Measurements from ENCODE around the gene SLC38A2. TPM values are rescaled to one million over a fixed set of nuclear protein-coding genes. Genes with fewer than 3 reads are reported as not detected.

Gene SLC38A2
- total RNA-seq, 2 experiments from 2014 or later, result 213 to 222 TPM

DNA sequence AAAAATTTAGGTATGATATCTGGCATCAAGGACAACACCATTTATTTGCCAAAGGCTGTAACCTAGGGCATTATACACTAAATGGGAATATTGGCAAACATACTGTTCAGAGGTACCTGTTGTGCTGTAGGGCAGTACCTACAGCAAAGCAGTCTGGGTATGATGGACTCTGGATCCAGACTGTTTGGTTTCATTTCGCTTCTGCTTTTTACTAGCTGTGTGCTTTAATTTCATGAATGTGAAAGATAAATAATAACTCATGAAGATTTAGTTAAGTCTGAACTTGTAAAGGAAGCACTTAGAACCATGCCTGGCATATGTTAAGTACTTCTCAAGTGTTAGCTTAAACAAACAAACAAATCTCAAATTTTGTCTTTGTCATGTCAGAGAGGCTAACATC lies 17.7 kb upstream of the SLC38A2 start:
- Histone ChIP-seq H3K9me3 (ENCODE audit: control insufficient read depth in 1 of 2, insufficient read depth in 1 of 2, low read length in 2 of 2) (no peaks in the 10 kb centered on the region), H3K4me3 (ENCODE audit: low read length) (no peak overlapping the region), H3K36me3 (ENCODE audit: insufficient read depth, low read length) (peaks cover 2% of the 10 kb centered on the region), H3K27me3 (ENCODE audit: control insufficient read depth in 1 of 2, insufficient read depth in 2 of 2, low read length in 2 of 2) (no peaks in the 10 kb centered on the region), H3K4me1 (ENCODE audit: insufficient read depth, low read length) (no peaks in the 10 kb centered on the region), H3K27ac (ENCODE audit: low read depth in 1 of 2, low read length in 2 of 2) (no peak overlapping the region)
- H3K27ac Mint-ChIP-seq, result no peak overlapping the region
- H3K4me1 Mint-ChIP-seq (ENCODE audit: low read depth), result peaks cover 36% of the 10 kb centered on the region
- H3K9me3 Mint-ChIP-seq, result no peaks in the 10 kb centered on the region
- CTCF ChIA-PET, result no interaction called here
- DNase-seq, result no peak
- TF ChIP-seq, protein P1, sequence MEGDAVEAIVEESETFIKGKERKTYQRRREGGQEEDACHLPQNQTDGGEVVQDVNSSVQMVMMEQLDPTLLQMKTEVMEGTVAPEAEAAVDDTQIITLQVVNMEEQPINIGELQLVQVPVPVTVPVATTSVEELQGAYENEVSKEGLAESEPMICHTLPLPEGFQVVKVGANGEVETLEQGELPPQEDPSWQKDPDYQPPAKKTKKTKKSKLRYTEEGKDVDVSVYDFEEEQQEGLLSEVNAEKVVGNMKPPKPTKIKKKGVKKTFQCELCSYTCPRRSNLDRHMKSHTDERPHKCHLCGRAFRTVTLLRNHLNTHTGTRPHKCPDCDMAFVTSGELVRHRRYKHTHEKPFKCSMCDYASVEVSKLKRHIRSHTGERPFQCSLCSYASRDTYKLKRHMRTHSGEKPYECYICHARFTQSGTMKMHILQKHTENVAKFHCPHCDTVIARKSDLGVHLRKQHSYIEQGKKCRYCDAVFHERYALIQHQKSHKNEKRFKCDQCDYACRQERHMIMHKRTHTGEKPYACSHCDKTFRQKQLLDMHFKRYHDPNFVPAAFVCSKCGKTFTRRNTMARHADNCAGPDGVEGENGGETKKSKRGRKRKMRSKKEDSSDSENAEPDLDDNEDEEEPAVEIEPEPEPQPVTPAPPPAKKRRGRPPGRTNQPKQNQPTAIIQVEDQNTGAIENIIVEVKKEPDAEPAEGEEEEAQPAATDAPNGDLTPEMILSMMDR (IDR thresholded peaks at IDR 0.05), result no peak
- POLR2A ChIA-PET, result no interaction called here
- H3K4me3 Mint-ChIP-seq, result no peak overlapping the region
- no peaks in the 10 kb centered on the region for H3K27me3 Mint-ChIP-seq
- H3K36me3 Mint-ChIP-seq (ENCODE audit: low read depth), result peaks cover 37% of the 10 kb centered on the region
- intact Hi-C loops (cut with DNase I, micrococcal nuclease), result loop anchor here in 1 of 2 experiments (5.0 kb wide), 1 partner anchor 52 kb away; no protein-coding TSS in a partner anchor
- ATAC-seq (ENCODE audit: poor library complexity), result no peak

DNA sequence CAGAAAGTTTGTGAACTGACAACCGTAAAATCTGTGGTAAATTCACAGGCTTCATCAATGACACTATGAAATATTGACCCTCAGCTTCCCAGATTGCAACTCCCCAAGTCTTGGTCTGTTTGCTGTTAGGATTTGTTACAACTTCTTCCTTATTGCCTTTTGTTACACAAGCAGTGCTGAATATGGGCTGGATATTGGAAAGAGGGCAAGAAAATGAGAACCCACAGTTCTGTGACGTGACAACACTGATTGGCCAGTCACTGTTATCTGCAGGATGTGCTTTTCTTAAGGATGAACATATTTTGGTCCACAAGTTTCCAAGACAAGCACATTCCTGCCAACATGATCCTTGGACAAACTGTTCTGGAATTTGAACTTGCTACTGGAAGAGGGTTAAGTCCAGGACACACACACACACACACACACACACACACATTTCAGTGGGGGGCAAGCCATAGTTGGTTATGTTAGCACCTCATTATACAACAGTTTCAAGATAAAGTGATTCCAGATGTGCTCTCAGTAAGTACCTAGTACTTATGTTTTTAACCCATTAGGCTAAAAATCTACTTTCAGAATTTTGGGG lies 16.6 kb upstream of the SLC38A2 start:
- Mint-ChIP-seq H3K9me3 (no peaks in the 10 kb centered on the region), H3K4me1 (ENCODE audit: low read depth) (peaks cover 43% of the 10 kb centered on the region), H3K27ac (no peak overlapping the region), H3K4me3 (no peak overlapping the region), H3K36me3 (ENCODE audit: low read depth) (peaks cover 34% of the 10 kb centered on the region), H3K27me3 (no peaks in the 10 kb centered on the region)
- POLR2A ChIA-PET, result no interaction called here
- TF ChIP-seq, protein P1 (IDR thresholded peaks at IDR 0.05), result no peak
- CTCF ChIA-PET, result no interaction called here
- H3K27ac ChIP-seq (ENCODE audit: low read depth in 1 of 2, low read length in 2 of 2), result no peak overlapping the region
- H3K36me3 ChIP-seq (ENCODE audit: insufficient read depth, low read length), result peaks cover 2% of the 10 kb centered on the region
- no peaks in the 10 kb centered on the region for H3K9me3 ChIP-seq (ENCODE audit: control insufficient read depth in 1 of 2, insufficient read depth in 1 of 2, low read length in 2 of 2)
- no peaks in the 10 kb centered on the region for H3K27me3 ChIP-seq (ENCODE audit: control insufficient read depth in 1 of 2, insufficient read depth in 2 of 2, low read length in 2 of 2)
- no peak for DNase-seq
- intact Hi-C loops (cut with DNase I, micrococcal nuclease), result no loop called here
- H3K4me3 ChIP-seq (ENCODE audit: low read length), result no peak overlapping the region
- peaks cover 3% of the 10 kb centered on the region for H3K4me1 ChIP-seq (ENCODE audit: insufficient read depth, low read length)
- ATAC-seq (ENCODE audit: poor library complexity), result no peak

DNA sequence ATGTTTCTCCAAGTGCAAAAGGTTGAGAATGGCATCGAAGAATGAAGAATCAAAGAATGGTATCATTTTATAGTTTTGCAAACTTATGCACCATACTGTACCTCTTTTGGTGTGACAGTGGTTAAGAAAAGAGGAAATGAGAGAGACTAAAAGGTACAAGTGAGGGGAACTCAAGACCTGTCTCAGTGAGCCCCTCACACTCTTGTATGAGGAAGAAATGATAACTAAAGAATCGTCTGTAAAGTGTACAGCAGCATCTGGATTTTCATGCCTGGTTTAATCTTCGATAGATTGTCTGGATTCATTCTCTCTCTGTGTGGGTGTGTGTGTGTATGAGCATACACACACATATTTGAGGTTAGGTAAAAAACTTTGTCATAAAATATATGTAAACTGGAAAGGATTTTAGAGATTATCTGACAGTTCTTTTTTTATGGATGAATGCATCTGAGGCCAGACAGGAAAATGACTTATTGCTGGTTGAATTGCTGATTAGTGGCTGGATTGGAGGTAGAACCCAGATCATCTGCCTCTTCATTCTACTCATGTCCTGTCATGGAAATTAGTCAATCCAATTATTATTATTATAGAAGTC lies 16.0 kb upstream of the SLC38A2 start:
- peaks cover 48% of the 10 kb centered on the region for H3K4me1 Mint-ChIP-seq (ENCODE audit: low read depth)
- TF ChIP-seq, protein P1 (IDR thresholded peaks at IDR 0.05), result no peak
- Histone ChIP-seq H3K4me3 (ENCODE audit: low read length) (no peak overlapping the region), H3K27me3 (ENCODE audit: control insufficient read depth in 1 of 2, insufficient read depth in 2 of 2, low read length in 2 of 2) (no peaks in the 10 kb centered on the region), H3K36me3 (ENCODE audit: insufficient read depth, low read length) (peaks cover 2% of the 10 kb centered on the region), H3K4me1 (ENCODE audit: insufficient read depth, low read length) (peaks cover 9% of the 10 kb centered on the region), H3K9me3 (ENCODE audit: control insufficient read depth in 1 of 2, insufficient read depth in 1 of 2, low read length in 2 of 2) (no peaks in the 10 kb centered on the region), H3K27ac (ENCODE audit: low read depth in 1 of 2, low read length in 2 of 2) (no peak overlapping the region)
- DNase-seq (no peak), ATAC-seq (ENCODE audit: poor library complexity) (no peak)
- H3K36me3 Mint-ChIP-seq (ENCODE audit: low read depth), result peaks cover 39% of the 10 kb centered on the region
- intact Hi-C loops (cut with DNase I, micrococcal nuclease), result no loop called here
- H3K27me3 Mint-ChIP-seq, result no peaks in the 10 kb centered on the region
- H3K9me3 Mint-ChIP-seq, result no peaks in the 10 kb centered on the region
- peak overlapping the region; percentile 62 for H3K4me3 Mint-ChIP-seq
- ChIA-PET CTCF (no interaction called here), POLR2A (interaction anchor here (0.8 to 1.2 kb wide), 2 partner anchors 21 to 167 kb away, joined by 3 read pairs; no protein-coding TSS in a partner anchor)
- H3K27ac Mint-ChIP-seq, result peak overlapping the region; percentile 22

Measured in CD4-positive, alpha-beta T cell (primary cell).